ENCODE measurements around the gene UBL4A. TPM values are rescaled to one million over a fixed set of nuclear protein-coding genes. Genes with fewer than 3 reads are reported as not detected.

UBL4A gene
- total and polyA plus RNA-seq, 9 of the 15 experiments (the other 6 are each of a cell fraction or from before 2014, with no cell fraction given): 15.2 to 140 (median 100) TPM

DNA sequence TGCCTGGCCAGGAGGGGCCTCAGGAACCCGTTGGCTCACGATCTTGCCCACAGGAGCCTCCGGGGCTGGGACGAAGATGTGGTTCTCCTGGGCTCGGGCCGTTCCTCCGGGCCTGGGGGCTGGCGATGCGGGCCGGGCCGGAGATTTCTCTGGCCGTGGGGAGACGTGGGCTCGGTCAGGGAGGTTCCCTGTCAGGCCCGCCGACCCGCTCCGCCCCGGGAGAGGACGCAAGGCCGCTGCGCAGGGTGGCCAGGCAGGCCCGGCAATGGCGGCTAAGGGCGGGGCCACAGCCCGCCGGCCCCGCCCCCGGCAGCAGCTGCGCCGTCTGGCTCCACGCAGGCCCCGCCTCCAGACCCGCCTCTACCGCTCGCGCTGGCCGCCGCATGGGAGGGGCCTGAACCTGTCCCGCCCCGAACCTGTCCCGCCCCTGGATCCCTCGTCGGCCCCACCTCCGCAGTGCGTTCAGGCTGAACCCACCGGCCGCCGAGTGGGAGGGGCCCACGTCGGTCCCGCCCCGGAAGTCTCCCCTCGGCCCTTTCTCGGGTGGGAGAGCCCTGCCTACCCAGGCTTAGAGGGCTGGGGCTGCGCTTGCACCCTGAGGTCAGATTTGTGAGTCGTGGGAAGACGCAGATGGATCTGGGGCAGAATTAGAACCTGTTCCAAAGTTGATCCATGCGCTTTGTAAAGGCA, 29.7 kb upstream of the UBL4A start, which contains the start of gene FAM3A (continued):
- TF ChIP-seq, protein P1, sequence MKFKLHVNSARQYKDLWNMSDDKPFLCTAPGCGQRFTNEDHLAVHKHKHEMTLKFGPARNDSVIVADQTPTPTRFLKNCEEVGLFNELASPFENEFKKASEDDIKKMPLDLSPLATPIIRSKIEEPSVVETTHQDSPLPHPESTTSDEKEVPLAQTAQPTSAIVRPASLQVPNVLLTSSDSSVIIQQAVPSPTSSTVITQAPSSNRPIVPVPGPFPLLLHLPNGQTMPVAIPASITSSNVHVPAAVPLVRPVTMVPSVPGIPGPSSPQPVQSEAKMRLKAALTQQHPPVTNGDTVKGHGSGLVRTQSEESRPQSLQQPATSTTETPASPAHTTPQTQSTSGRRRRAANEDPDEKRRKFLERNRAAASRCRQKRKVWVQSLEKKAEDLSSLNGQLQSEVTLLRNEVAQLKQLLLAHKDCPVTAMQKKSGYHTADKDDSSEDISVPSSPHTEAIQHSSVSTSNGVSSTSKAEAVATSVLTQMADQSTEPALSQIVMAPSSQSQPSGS (CRISPR knock-in tag; IDR thresholded peaks at IDR 0.05): no peak
- peak; percentile 38; the same call in 1 of the 2 replicates for TF ChIP-seq EP400 (IDR thresholded peaks at IDR 0.05)
- no peak for TF ChIP-seq RBM25 (IDR thresholded peaks at IDR 0.05; ENCODE audit: low read depth, low read length, severe bottlenecking)
- TF ChIP-seq, protein P2, sequence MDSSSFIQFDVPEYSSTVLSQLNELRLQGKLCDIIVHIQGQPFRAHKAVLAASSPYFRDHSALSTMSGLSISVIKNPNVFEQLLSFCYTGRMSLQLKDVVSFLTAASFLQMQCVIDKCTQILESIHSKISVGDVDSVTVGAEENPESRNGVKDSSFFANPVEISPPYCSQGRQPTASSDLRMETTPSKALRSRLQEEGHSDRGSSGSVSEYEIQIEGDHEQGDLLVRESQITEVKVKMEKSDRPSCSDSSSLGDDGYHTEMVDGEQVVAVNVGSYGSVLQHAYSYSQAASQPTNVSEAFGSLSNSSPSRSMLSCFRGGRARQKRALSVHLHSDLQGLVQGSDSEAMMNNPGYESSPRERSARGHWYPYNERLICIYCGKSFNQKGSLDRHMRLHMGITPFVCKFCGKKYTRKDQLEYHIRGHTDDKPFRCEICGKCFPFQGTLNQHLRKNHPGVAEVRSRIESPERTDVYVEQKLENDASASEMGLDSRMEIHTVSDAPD (CRISPR knock-in tag; IDR thresholded peaks at IDR 0.05): no peak
- no peak for TF ChIP-seq MIER1 (IDR thresholded peaks at IDR 0.05; ENCODE audit: low read depth)
- peak; percentile 76 for TF ChIP-seq SP1 (CRISPR knock-in tag; IDR thresholded peaks at IDR 0.05)
- no peak for TF ChIP-seq SIRT6 (IDR thresholded peaks at IDR 0.05; ENCODE audit: low read depth, low read length)
- peak; percentile 83 for TF ChIP-seq POLR2A (conservative IDR thresholded peaks at IDR 0.05)
- no peak for TF ChIP-seq OTX1 (CRISPR knock-in tag; IDR thresholded peaks at IDR 0.05)
- TF ChIP-seq, protein P3, sequence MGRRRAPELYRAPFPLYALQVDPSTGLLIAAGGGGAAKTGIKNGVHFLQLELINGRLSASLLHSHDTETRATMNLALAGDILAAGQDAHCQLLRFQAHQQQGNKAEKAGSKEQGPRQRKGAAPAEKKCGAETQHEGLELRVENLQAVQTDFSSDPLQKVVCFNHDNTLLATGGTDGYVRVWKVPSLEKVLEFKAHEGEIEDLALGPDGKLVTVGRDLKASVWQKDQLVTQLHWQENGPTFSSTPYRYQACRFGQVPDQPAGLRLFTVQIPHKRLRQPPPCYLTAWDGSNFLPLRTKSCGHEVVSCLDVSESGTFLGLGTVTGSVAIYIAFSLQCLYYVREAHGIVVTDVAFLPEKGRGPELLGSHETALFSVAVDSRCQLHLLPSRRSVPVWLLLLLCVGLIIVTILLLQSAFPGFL (CRISPR knock-in tag; IDR thresholded peaks at IDR 0.05): no peak
- no peak for TF ChIP-seq TSC22D4 (tag; IDR thresholded peaks at IDR 0.05)
- no peak for TF ChIP-seq LEF1 (IDR thresholded peaks at IDR 0.05)
- peak; percentile 26 for TF ChIP-seq FIP1L1 (IDR thresholded peaks at IDR 0.05; ENCODE audit: low read depth, low read length, poor library complexity, severe bottlenecking)
- no peak for TF ChIP-seq ZNF778 (CRISPR knock-in tag; IDR thresholded peaks at IDR 0.05)
- no peak for TF ChIP-seq ASH1L (IDR thresholded peaks at IDR 0.05; ENCODE audit: borderline replicate concordance, low read depth, partially characterized antibody)
- no peak for TF ChIP-seq SMARCE1 (IDR thresholded peaks at IDR 0.05)
- TF ChIP-seq EWSR1 (IDR thresholded peaks at IDR 0.05; ENCODE audit: borderline replicate concordance, low read depth, partially characterized antibody): no peak
- TF ChIP-seq ZFP30 (CRISPR knock-in tag; IDR thresholded peaks at IDR 0.05; ENCODE audit: borderline replicate concordance): no peak
- no peak for TF ChIP-seq BRD9 (IDR thresholded peaks at IDR 0.05; ENCODE audit: low read depth, partially characterized antibody)
- TF ChIP-seq TCF7 (IDR thresholded peaks at IDR 0.05; ENCODE audit: borderline replicate concordance): no peak
- TF ChIP-seq ZNF146 (CRISPR knock-in tag; IDR thresholded peaks at IDR 0.05; ENCODE audit: unreplicated experiment): no peak
- no peak for TF ChIP-seq SMAD2 (IDR thresholded peaks at IDR 0.05; ENCODE audit: low read depth, low read length)
- TF ChIP-seq, protein P4, sequence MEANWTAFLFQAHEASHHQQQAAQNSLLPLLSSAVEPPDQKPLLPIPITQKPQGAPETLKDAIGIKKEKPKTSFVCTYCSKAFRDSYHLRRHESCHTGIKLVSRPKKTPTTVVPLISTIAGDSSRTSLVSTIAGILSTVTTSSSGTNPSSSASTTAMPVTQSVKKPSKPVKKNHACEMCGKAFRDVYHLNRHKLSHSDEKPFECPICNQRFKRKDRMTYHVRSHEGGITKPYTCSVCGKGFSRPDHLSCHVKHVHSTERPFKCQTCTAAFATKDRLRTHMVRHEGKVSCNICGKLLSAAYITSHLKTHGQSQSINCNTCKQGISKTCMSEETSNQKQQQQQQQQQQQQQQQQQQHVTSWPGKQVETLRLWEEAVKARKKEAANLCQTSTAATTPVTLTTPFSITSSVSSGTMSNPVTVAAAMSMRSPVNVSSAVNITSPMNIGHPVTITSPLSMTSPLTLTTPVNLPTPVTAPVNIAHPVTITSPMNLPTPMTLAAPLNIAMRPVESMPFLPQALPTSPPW (CRISPR knock-in tag; IDR thresholded peaks at IDR 0.05): 0 out of 2 replicates have a peak, but pooled peaks have one; percentile 29
- no peak for TF ChIP-seq WHSC1 (IDR thresholded peaks at IDR 0.05; ENCODE audit: low read length)
- no peak for TF ChIP-seq NCOR1 (IDR thresholded peaks at IDR 0.05)
- no peak for TF ChIP-seq PTBP1 (IDR thresholded peaks at IDR 0.05; ENCODE audit: low read depth, low read length)
